Right lobe of liver (tissue), 6 donors: Measurements from ENCODE around the gene LRRC8E. TPM values are rescaled to one million over a fixed set of nuclear protein-coding genes. Genes with fewer than 3 reads are reported as not detected.

ENCODE experiments used
- ATAC-seq, 4 donors: fragments of 200-7000 bp; cut with Tn5 transposase; one replicate each; pipeline ENCODE4 v1.9.1; 2020; ENCODE audit warnings: mild to moderate bottlenecking in 4 of 4, moderate library complexity in 4 of 4
- DNase-seq, 3 donors: peaks; one replicate each; pipeline ENCODE4 v3.0.0-alpha.2; 2020
- H3K27ac ChIP-seq, 3 donors: fragments of 200-600 bp; one replicate each; pipeline ENCODE4 v1.8.0; 2022
- H3K27me3 ChIP-seq, 2 donors: fragments of 200-600 bp; one replicate each; pipeline ENCODE4 v1.8.0; 2022
- H3K36me3 ChIP-seq, 4 donors: fragments of 200-600 bp; sonication (generic) in 1 of 4; one replicate each; pipeline versions ENCODE4 v1.5.1 to v1.8.0; 2017 to 2022; ENCODE audit warnings: control low read depth in 1 of 4
- H3K4me1 ChIP-seq, 4 donors: fragments of 200-600 bp; sonication (generic) in 1 of 4; one replicate each; pipeline versions ENCODE4 v1.5.1 to v1.8.0; 2017 to 2022; ENCODE audit warnings: control low read depth in 1 of 4
- H3K4me3 ChIP-seq, 3 donors: fragments of 200-600 bp; one replicate each; pipeline ENCODE4 v1.8.0; 2022
- H3K9me3 ChIP-seq, 4 donors: fragments of 200-600 bp; sonication (generic) in 1 of 4; one replicate each; pipeline versions ENCODE4 v1.5.1 to v1.8.0; 2017 to 2022; ENCODE audit warnings: control low read depth in 1 of 4
- CTCF ChIP-seq, 4 donors: fragments of 200-600 bp in 3 of 4; fragments of 450-650 bp in 1 of 4; IDR thresholded peaks; one replicate each; pipeline versions ENCODE4 v1.5.1 to v1.8.0; 2016 to 2022; ENCODE audit warnings: antibody characterized with exemption in 4 of 4, mild to moderate bottlenecking in 2 of 4
- POLR2A ChIP-seq: fragments of 450-650 bp; IDR thresholded peaks from one replicate; pipeline ENCODE4 v1.6.1; 2017; ENCODE audit warnings: antibody characterized with exemption, mild to moderate bottlenecking
- WGBS: methylation state at CpG from one replicate; pipeline ENCODE4 v1.1.6; 2018; ENCODE audit warnings: low coverage, low lambda C conversion rate; ENCODE audit not compliant: insufficient coverage; ENCODE audit errors: missing lambda C conversion rate; 5-methylcytosine and 5-hydroxymethylcytosine counted together
- intact Hi-C, 2 donors: fragments of 100-400 bp; cut with DNase I; formaldehyde crosslinking; loops; one replicate each; pipeline versions ENCODE4 v1.11.2 to v1.14.1; 2022
- total RNA-seq, 6 experiments: library from RNA; depleted of rRNA in 2 of 6; stranded (reverse); fragments of >200 nt in 2 of 6; fragmentation: NEBNext Ultra II Directional in 3 of 6; extraction: Animal tissue kit (Norgen Biotek cat#: 25700) in 3 of 6; gene quantifications; one replicate each; pipeline versions ENCODE4 v1.1.0 to v1.2.4, GENCODE V29; 2016 to 2023
- donor health status: DM: no; HTN: yes; CAD: no.
- donor health status: DM: no; HTN: no; CAD: no.
- donor health status: DM: no; HTN: no; CAD: no.
- donor health status: DM: no; HTN: yes; CAD: no.
- donor health status: DM: no; HTN: yes; CAD: no.

The LRRC8E gene
- total RNA-seq, 6 experiments from 2014 or later, result 1.5 to 9.6 (median 3.5) TPM

- TF ChIP-seq CTCF (IDR thresholded peaks at IDR 0.05), result no peak
- TF ChIP-seq POLR2A, result no peak
- Histone ChIP-seq H3K27me3 (no peaks in the 10 kb centered on the region), H3K9me3 (no peaks in the 10 kb centered on the region), H3K36me3 (no peaks in the 10 kb centered on the region), H3K4me1 (peaks cover 0 to 12% (median 0%) of the 10 kb centered on the region in 4 donors), H3K27ac (no peak overlapping the region), H3K4me3 (no peak overlapping the region)
- no peak for ATAC-seq
- no peak for DNase-seq
- 76% methylated on average over 6 of the region's 12 CpGs for WGBS
- intact Hi-C loops, result no loop called here
Observed at GRCh38 chr19:7866399-7867091, 21.8 kb upstream of the LRRC8E start.

GRCh38 chr19:7867092-7867844 lies 21.0 kb upstream of the LRRC8E start:
- Histone ChIP-seq H3K36me3 (no peaks in the 10 kb centered on the region), H3K27ac (no peak overlapping the region), H3K4me1 (peaks cover 0 to 8% (median 0%) of the 10 kb centered on the region in 4 donors), H3K9me3 (no peaks in the 10 kb centered on the region), H3K4me3 (no peak overlapping the region), H3K27me3 (no peaks in the 10 kb centered on the region)
- no peak for DNase-seq
- intact Hi-C loops, result no loop called here
- WGBS, result 57% methylated on average over 2 of the region's 9 CpGs
- TF ChIP-seq POLR2A, result no peak
- no peak for TF ChIP-seq CTCF (IDR thresholded peaks at IDR 0.05)
- no peak for ATAC-seq

- Histone ChIP-seq H3K4me1 (peaks cover 0 to 6% (median 0%) of the 10 kb centered on the region in 4 donors), H3K4me3 (no peak overlapping the region), H3K27ac (no peak overlapping the region), H3K27me3 (no peaks in the 10 kb centered on the region), H3K9me3 (no peaks in the 10 kb centered on the region), H3K36me3 (no peaks in the 10 kb centered on the region)
- DNase-seq (no peak), ATAC-seq (no peak)
- no peak for TF ChIP-seq CTCF (IDR thresholded peaks at IDR 0.05)
- TF ChIP-seq POLR2A, result no peak
- WGBS, result 38% methylated on average over 13 of the region's 21 CpGs
- intact Hi-C loops, result no loop called here
Observed at GRCh38 chr19:7868326-7868670, 20.0 kb upstream of the LRRC8E start.

GRCh38 chr19:7868671-7869452 lies 19.4 kb upstream of the LRRC8E start:
- TF ChIP-seq POLR2A (no peak), CTCF (IDR thresholded peaks at IDR 0.05) (peak; percentile 78 to 95 (median 83))
- H3K4me1 ChIP-seq, result peaks cover 0 to 6% (median 0%) of the 10 kb centered on the region in 4 donors
- intact Hi-C loops, result no loop called here

More at GRCh38 chr19:7868671-7869452, 19.4 kb upstream of the LRRC8E start:
- H3K9me3 ChIP-seq, result no peaks in the 10 kb centered on the region
- DNase-seq, result peak; percentile 74 to 82 (median 78)
- peak; percentile 67 to 85 (median 74) for ATAC-seq
- WGBS, result 6% methylated on average over 2 of the region's 67 CpGs
- H3K4me3 ChIP-seq, result peak overlapping the region; percentile 39 to 56 (median 43)
- H3K27ac ChIP-seq, result no peak overlapping the region
- H3K27me3 ChIP-seq, result no peaks in the 10 kb centered on the region
- H3K36me3 ChIP-seq, result no peaks in the 10 kb centered on the region
